ENCODE measurements around the gene FOXRED1.

Gene FOXRED1

DNA sequence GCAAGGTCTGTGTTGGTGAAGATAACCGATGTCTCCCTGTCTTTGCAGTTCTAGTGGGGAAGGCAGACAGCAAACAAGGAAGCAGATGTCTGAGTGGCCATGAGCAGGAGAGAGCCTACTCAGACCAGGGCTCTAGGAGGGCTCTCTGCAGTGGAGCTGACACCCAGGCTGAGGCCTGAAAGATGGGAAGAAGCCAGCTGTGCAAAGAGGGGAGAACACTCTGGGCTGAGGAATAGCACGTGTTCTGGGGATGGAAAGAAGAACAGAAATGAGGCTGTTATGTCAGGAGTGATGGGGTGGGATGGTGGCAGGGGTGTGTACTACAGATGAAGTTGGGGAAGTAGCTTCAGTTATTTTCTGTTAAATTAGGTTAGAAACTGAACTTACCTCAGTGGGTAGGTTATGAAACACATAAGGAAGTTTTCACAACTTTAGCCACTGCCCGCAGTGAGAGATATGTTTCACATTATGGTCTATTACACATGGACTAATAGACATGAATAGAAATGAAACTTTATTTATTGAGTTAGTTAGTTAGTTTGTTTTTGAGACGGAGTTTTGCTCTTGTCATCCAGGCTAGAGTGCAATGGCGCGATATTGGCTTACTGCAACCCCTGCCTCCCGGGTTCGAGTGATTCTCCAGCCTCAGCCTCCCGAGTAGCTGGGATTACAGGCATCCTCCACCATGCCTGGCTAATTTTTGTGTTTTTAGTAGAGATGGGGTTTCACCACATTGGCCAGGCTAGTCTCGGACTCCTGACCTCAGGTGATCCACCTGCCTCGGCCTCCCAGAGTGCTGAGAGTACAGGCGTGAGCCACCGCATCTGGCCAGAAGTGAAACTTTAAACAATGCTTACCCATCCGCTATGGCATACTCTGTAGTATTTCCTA, 42.7 kb downstream of the FOXRED1 start:
- DNase-seq (ENCODE audit: low read depth in 2 of 2), result no peak

- DNase-seq (ENCODE audit: low read depth in 2 of 2), result no peak
Observed at GRCh38 chr11:126312961-126313360, 44.0 kb downstream of the FOXRED1 start.

DNA sequence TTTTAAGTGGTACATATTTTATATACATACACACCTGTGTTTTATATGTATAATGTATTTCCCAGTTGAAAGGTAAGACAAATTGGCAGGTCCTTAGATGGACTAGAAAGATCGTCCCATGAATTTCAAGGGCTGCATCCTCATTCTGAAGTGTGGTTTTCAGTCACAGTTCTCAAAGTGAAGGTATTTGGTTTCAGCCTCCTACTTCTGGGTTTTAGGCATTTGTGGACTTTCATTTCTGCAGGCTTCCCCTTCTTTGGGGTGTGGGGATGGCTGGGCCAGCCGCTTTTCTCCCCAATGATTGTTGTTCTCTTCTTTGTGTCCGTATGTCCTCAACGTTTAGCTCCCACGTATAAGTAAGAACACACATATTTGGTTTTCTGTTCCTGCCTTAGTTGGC, 44.9 kb downstream of the FOXRED1 start:
- no peak for DNase-seq (ENCODE audit: low read depth in 2 of 2)

- no peak for DNase-seq (ENCODE audit: low read depth in 2 of 2)
Observed at GRCh38 chr11:126317432-126317755, 48.4 kb downstream of the FOXRED1 start.

- DNase-seq (ENCODE audit: low read depth in 2 of 2), result no peak
Observed at GRCh38 chr11:126317756-126318573, 49.0 kb downstream of the FOXRED1 start.

GRCh38 chr11:126318574-126319373, 49.8 kb downstream of the FOXRED1 start:
- DNase-seq (ENCODE audit: low read depth in 2 of 2), result no peak

GRCh38 chr11:126319374-126319740, 50.4 kb downstream of the FOXRED1 start:
- DNase-seq (ENCODE audit: low read depth in 2 of 2), result no peak

DNA sequence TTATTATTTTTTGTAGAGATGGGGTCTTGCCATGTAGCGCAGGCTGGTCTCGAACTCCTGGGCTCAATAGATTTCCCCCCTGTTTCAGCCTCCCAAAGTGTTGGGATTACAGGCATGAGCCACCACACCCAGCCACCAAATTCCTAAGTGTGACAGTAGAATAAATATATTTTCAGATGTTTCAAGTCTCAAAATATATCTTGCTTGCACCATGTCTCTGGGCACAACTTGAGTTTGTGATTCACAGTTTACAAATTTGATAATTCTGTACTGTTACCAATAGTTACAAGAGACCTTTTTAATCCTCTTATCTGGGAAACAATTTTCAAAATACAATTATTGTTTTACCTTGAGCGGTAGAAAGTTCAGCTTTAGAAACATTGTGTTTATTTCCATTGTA, 54.0 kb downstream of the FOXRED1 start:
- DNase-seq (ENCODE audit: low read depth in 2 of 2), result no peak

GRCh38 chr11:126327281-126328000, 58.5 kb downstream of the FOXRED1 start:
- no peak for DNase-seq (ENCODE audit: low read depth in 2 of 2)

All from stimulated activated CD4-positive, alpha-beta T cell treated with anti-CD3 and anti-CD28 coated beads, Interleukin-12 subunit alpha, Interleukin-12 subunit beta, amount 100 ng/mL, for 24 hours (primary cell).